AG08395 (cell line): Measurements from ENCODE around the gene TLCD3A.
A peak's percentile ranks its signal among the peaks of the same experiment; 100 is the strongest.
"Not testable (repeated sequence)": the region's sequence is repeated elsewhere in the genome, so short reads cannot be mapped to it uniquely, and the experiment has no call there.

ENCODE experiments used
- DNase-seq: peaks from one replicate; pipeline ENCODE4 v3.0.0; 2012; ENCODE audit warnings: mixed read lengths, low spot score

Gene TLCD3A

GRCh38 chr17:732067-732901 lies at the start of gene TLCD3A:
TSS of gene TLCD3A (plus strand) at chr17:732596. CDS start at chr17:732648, 52 bp downstream.
- peak; percentile 90 for DNase-seq

GRCh38 chr17:683040-683439 lies 49.4 kb upstream of the TLCD3A start:
- no peak for DNase-seq

DNA sequence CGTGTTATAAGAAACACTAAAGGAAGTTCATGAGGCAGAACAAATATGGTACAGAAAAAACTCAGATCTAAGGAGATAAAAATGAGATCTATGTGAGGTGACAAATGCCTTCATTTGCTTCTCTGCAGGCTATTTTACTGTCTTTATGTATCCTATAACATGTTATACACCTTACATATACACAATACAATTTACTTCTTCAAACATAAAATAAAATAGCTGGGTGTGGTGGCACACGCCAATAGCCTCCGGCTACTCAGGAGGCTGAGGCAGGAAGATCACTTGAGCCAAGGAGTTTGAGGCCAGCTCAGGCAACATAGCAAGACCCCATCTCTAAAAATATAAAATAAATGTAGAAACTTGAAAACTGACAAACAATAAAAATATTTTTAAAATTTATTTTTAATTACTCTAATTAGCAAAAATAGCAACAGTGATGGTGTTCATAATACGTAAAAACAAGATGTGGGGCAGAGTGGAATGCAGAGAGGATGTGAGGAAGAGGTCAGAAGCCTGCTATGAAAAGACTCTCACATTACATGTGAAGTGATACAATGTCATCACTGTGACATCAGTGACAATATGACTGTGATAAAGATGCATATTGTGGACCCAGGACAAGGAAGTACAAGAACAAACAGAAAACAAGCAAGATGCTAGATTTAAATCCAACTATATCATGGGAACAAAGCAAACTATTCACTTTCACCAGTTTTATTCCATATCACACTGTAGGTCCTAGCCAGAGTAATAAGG lies 48.7 kb upstream of the TLCD3A start:
- DNase-seq: no peak

- DNase-seq: no peak
Observed at GRCh38 chr17:685006-685405, 47.4 kb upstream of the TLCD3A start.

GRCh38 chr17:688100-688989 lies 44.1 kb upstream of the TLCD3A start:
- DNase-seq: no peak

- DNase-seq: no peak
Observed at GRCh38 chr17:689556-690275, 42.7 kb upstream of the TLCD3A start.

GRCh38 chr17:690361-690760 lies 42.0 kb upstream of the TLCD3A start:
- DNase-seq: no peak

DNA sequence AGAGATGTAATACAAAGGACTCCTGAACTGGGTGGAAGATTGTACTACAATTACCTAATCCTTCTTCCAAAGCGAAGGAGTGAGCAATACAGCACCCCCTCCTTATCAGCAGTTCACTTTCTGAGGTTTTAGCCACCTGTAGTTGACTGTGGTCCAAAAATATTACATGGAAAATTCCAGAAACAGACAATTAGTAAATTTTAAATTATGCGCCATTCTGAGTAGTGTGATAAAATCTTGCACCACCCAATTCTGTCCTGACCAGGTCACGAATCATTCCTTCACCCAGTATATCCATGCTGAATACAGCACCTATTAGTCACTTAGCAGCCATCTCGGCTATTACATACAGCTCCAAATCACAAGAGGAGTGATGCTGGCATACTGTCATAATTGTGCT lies 41.0 kb upstream of the TLCD3A start:
- DNase-seq: peak; percentile 57

- peak; percentile 54 for DNase-seq
Observed at GRCh38 chr17:692116-692515, 40.3 kb upstream of the TLCD3A start.

DNA sequence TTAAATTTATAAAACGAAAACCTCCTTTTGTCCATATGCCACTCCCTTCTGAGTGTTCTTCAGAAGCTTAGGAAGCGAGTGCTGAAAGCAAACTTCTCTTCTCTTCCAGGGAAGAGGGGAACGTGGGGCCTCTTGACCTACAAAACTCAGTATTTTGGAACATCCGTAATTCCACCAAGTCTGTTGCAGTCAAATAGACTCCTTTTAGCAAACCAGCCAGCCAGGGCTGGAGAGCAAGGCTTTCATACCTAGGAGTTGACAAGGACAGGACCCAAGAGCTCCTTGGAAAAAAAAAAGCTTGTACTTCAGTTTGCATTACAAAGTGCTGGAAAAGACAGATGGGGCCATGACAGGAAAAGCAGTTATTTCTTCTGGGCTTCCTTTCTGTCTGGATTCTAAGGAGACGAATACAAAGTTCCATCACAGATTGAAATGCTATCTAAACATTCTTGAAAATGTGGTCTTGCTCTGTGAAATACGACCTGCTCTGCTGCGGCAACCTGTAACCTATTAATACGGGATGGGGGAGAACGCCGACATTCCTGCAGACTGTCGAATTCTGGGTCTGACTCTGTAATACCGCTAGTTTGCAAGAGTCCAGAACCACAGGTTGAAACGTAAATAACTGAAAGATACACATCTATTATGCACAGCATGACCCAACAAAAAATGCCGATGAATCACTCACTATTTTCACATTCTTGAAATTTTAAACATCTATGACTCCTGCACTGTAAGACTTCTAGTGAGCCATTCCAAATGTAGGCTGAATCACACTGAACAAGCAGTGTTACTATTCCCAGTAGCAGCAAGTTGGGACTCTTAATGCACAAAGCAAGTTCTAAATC lies 38.4 kb upstream of the TLCD3A start:
- DNase-seq: peak; percentile 87

GRCh38 chr17:696369-696768 lies 36.0 kb upstream of the TLCD3A start:
- no peak for DNase-seq

DNA sequence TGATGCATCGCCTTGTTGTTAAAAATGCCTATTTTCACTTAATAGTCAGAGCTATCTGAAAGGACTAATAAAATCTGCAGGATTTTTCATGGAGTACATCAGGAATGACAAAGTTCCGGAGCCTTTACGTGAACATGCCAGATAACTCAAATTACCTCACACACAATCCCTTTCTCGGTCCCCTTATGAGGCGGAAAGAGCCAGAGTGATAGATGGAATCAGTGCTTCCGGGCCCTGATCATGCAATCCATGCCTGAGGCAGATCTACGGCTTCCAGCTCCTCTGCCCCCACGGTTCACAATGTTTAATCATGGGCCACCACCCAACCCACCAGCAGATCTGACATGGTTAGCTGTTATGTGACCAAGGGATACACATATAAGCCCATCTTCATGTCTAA lies 34.7 kb upstream of the TLCD3A start:
- DNase-seq: no peak

DNA sequence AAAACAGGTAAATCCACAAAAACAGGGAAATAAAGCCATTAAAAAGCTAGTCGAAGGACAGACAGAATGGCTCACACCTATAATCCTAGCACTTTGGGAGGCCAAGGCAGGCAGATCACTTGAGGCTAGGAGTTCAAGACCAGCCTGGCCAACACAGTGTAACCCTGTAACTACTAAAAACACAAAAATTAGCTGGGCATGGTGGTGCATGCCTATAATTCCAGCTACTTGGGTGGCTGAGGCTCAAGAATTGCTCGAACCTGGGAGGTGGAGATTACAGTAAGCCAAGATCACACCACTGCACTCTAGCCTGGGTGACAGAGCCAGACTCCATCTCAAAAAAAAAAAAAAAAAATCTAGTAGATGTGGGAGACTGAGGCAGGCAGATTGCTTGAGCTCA lies 34.3 kb upstream of the TLCD3A start:
- not testable (repeated sequence) for DNase-seq

DNA sequence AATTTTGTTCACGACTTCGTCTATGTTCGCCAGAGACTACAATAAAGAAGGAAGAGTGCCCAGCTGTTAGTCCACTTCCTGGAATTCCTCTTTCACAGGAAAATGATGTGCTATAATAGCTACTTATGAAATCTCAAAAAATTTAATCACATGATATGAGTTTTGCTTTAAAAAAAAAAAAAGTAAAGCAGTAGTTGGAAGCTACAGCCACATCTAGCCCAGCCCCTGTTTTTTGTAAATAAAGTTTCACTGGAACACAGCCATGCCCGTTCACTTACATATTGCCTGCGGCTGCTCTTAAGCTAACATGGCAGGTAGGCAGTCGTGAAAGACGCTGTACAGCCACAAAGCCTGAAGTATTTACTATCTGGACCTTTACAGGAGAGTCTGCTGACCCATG lies 33.1 kb upstream of the TLCD3A start:
- no peak for DNase-seq

GRCh38 chr17:700504-701094 lies 31.8 kb upstream of the TLCD3A start:
- DNase-seq: peak; percentile 60

- no peak for DNase-seq
Observed at GRCh38 chr17:703081-703875, 29.1 kb upstream of the TLCD3A start.

- no peak for DNase-seq
Observed at GRCh38 chr17:704111-704864, 28.1 kb upstream of the TLCD3A start.

GRCh38 chr17:705011-705410 lies 27.4 kb upstream of the TLCD3A start:
- no peak for DNase-seq

DNA sequence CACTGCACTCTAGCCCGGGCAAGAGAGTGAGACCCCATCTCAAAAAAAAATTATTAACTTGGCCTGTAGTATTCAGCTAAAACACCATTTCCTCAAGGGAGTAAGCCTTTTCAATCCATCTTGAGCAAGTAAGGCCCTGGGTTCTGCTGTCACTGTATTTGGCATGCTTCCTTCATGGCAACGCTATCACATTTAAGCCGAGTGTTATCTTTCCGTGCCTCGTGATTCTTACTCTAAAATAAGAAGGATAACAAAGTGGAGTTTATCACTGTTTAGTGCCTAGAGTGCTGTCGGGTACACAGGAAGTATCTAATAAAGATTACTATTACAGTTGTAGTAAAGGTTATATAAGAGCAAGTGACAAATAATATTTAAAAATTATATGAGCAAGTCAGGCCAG lies 26.5 kb upstream of the TLCD3A start:
- DNase-seq: no peak
